ENCODE measurements around the gene NPHS1.
"Not testable (repeated sequence)": the region's sequence is repeated elsewhere in the genome, so short reads cannot be mapped to it uniquely, and the experiment has no call there.

The NPHS1 gene

GRCh38 chr19:35812220-35813042, 39.9 kb downstream of the NPHS1 start, which contains the start of gene PRODH2:
Gene PRODH2, minus strand, starts transcription at chr19:35812845. Its CDS starts 40 bp downstream, at chr19:35812805.
- DNase-seq (ENCODE audit: low spot score) = no peak

- no peak for DNase-seq (ENCODE audit: low spot score)
Measured at GRCh38 chr19:35811317-35812219, 40.7 kb downstream of the NPHS1 start.

GRCh38 chr19:35807633-35808032, 44.7 kb downstream of the NPHS1 start:
- no peak for DNase-seq (ENCODE audit: low spot score)

- DNase-seq (ENCODE audit: low spot score) = no peak
Measured at GRCh38 chr19:35806597-35806996, 45.7 kb downstream of the NPHS1 start.

GRCh38 chr19:35805526-35806102, 46.7 kb downstream of the NPHS1 start:
- DNase-seq (ENCODE audit: low spot score) = no peak

GRCh38 chr19:35801828-35802227, 50.5 kb downstream of the NPHS1 start:
- no peak for DNase-seq (ENCODE audit: low spot score)

GRCh38 chr19:35797663-35798062, 54.6 kb downstream of the NPHS1 start:
- no peak for DNase-seq (ENCODE audit: low spot score)

- DNase-seq (ENCODE audit: low spot score) = no peak
Measured at GRCh38 chr19:35796645-35797542, 55.4 kb downstream of the NPHS1 start.

- DNase-seq (ENCODE audit: low spot score) = not testable (repeated sequence)
Measured at GRCh38 chr19:35795564-35795963, 56.7 kb downstream of the NPHS1 start.

- no peak for DNase-seq (ENCODE audit: low spot score)
Measured at GRCh38 chr19:35793381-35794165, 58.7 kb downstream of the NPHS1 start.

- DNase-seq (ENCODE audit: low spot score) = no peak
Measured at GRCh38 chr19:35792888-35793287, 59.4 kb downstream of the NPHS1 start.

- no peak for DNase-seq (ENCODE audit: low spot score)
Measured at GRCh38 chr19:35792312-35792711, 60.0 kb downstream of the NPHS1 start.

- DNase-seq (ENCODE audit: low spot score) = no peak
Measured at GRCh38 chr19:35791814-35792279, 60.5 kb downstream of the NPHS1 start.

GRCh38 chr19:35790981-35791813, 61.1 kb downstream of the NPHS1 start:
- DNase-seq (ENCODE audit: low spot score) = no peak

- no peak for DNase-seq (ENCODE audit: low spot score)
Measured at GRCh38 chr19:35789978-35790944, 62.0 kb downstream of the NPHS1 start.

- DNase-seq (ENCODE audit: low spot score) = no peak
Measured at GRCh38 chr19:35789195-35789977, 62.9 kb downstream of the NPHS1 start.

- no peak for DNase-seq (ENCODE audit: low spot score)
Measured at GRCh38 chr19:35788205-35788960, 63.9 kb downstream of the NPHS1 start.
